DND-41 (cell line): ENCODE data around the gene IER3.
"Not testable (repeated sequence)": the region's sequence is repeated elsewhere in the genome, so short reads cannot be mapped to it uniquely, and the experiment has no call there.

Experiments used
- ATAC-seq: fragments of 200-7000 bp; cut with Tn5 transposase; 3 replicates; pipeline ENCODE4 v1.9.1; 2021; ENCODE audit warnings: low read depth; ENCODE audit not compliant: insufficient read depth
- DNase-seq: peaks from one replicate; pipeline ENCODE4 v3.0.0-alpha.2; 2020
- H2AFZ ChIP-seq: 2 replicates; pipeline ENCODE4 v1.6.0; 2012; ENCODE audit warnings: low read depth, low read length
- H3K27ac ChIP-seq: 2 replicates; pipeline ENCODE4 v1.5.1; 2012; ENCODE audit warnings: low read length, inconsistent platforms
- H3K27me3 ChIP-seq: fragments of 200-600 bp; sonication (generic); 2 replicates; pipeline ENCODE4 v1.6.0; 2012; ENCODE audit warnings: low read length, mild to moderate bottlenecking, inconsistent platforms; ENCODE audit not compliant: insufficient read depth, poor library complexity
- H3K36me3 ChIP-seq: 2 replicates; pipeline ENCODE4 v1.5.1; 2012; ENCODE audit warnings: low read length, inconsistent platforms; ENCODE audit not compliant: insufficient read depth
- H3K4me1 ChIP-seq: 2 replicates; pipeline ENCODE4 v1.5.1; 2012; ENCODE audit warnings: mild to moderate bottlenecking, low read length; ENCODE audit not compliant: insufficient read depth
- H3K4me2 ChIP-seq: 2 replicates; pipeline ENCODE4 v1.6.0; 2012; ENCODE audit warnings: mild to moderate bottlenecking, moderate library complexity, low read length, inconsistent platforms; ENCODE audit not compliant: insufficient read depth
- H3K4me3 ChIP-seq, 2 experiments: fragments of 200-600 bp in 1 of 2; shearing (Covaris generic) in 1 of 2; 2 replicates each; pipeline ENCODE4 v1.5.1; 2012 to 2016; ENCODE audit warnings: inconsistent platforms in 2 of 2, low read length in 2 of 2, mild to moderate bottlenecking in 2 of 2, low read depth in 1 of 2, moderate library complexity in 1 of 2
- H3K79me2 ChIP-seq: 2 replicates; pipeline ENCODE4 v1.6.0; 2012; ENCODE audit warnings: low read length, inconsistent platforms; ENCODE audit not compliant: insufficient read depth
- H3K9ac ChIP-seq: 2 replicates; pipeline ENCODE4 v1.6.0; 2012; ENCODE audit warnings: low read depth, mild to moderate bottlenecking, inconsistent platforms, low read length, moderate library complexity
- H3K9me3 ChIP-seq: 2 replicates; pipeline ENCODE4 v1.5.1; 2012; ENCODE audit warnings: low read length, moderate library complexity, mild to moderate bottlenecking, inconsistent platforms; ENCODE audit not compliant: insufficient read depth, severe bottlenecking
- H4K20me1 ChIP-seq: 2 replicates; pipeline ENCODE4 v1.6.0; 2012; ENCODE audit warnings: low read length; ENCODE audit not compliant: insufficient read depth
- EZH2 ChIP-seq: IDR thresholded peaks from 3 replicates; pipeline ENCODE4 v1.6.1; 2012; ENCODE audit warnings: borderline replicate concordance, low read depth, mild to moderate bottlenecking, moderate library complexity, low read length, inconsistent platforms; ENCODE audit not compliant: severe bottlenecking
- TF ChIP-seq, protein P1 (sequence below): IDR thresholded peaks from 2 replicates; pipeline ENCODE4 v1.5.1; 2012; ENCODE audit warnings: borderline replicate concordance, low read length, moderate library complexity, mild to moderate bottlenecking; ENCODE audit not compliant: poor library complexity, severe bottlenecking; ENCODE audit errors: extremely low read depth

The IER3 gene

GRCh38 chr6:30766461-30767157 is 22.3 kb upstream of the IER3 start:
- Histone ChIP-seq H2AFZ (no peak overlapping the region), H3K4me2 (no peak overlapping the region), H3K79me2 (no peaks in the 10 kb centered on the region), H4K20me1 (no peaks in the 10 kb centered on the region), H3K27me3 (no peaks in the 10 kb centered on the region), H3K36me3 (no peaks in the 10 kb centered on the region), H3K4me3 (no peak overlapping the region), H3K4me1 (peaks cover 39% of the 10 kb centered on the region), H3K9me3 (no peaks in the 10 kb centered on the region), H3K27ac (no peak overlapping the region), H3K9ac (no peak overlapping the region)
- ATAC-seq: no peak
- TF ChIP-seq, protein P1, sequence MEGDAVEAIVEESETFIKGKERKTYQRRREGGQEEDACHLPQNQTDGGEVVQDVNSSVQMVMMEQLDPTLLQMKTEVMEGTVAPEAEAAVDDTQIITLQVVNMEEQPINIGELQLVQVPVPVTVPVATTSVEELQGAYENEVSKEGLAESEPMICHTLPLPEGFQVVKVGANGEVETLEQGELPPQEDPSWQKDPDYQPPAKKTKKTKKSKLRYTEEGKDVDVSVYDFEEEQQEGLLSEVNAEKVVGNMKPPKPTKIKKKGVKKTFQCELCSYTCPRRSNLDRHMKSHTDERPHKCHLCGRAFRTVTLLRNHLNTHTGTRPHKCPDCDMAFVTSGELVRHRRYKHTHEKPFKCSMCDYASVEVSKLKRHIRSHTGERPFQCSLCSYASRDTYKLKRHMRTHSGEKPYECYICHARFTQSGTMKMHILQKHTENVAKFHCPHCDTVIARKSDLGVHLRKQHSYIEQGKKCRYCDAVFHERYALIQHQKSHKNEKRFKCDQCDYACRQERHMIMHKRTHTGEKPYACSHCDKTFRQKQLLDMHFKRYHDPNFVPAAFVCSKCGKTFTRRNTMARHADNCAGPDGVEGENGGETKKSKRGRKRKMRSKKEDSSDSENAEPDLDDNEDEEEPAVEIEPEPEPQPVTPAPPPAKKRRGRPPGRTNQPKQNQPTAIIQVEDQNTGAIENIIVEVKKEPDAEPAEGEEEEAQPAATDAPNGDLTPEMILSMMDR: no peak
- no peak for TF ChIP-seq EZH2
- DNase-seq: no peak

GRCh38 chr6:30765495-30765894 is 21.1 kb upstream of the IER3 start:
- H3K36me3 ChIP-seq, H3K9me3 ChIP-seq, H3K79me2 ChIP-seq, H3K4me2 ChIP-seq, H4K20me1 ChIP-seq, H3K27ac ChIP-seq, H3K4me3 ChIP-seq, H3K9ac ChIP-seq, H2AFZ ChIP-seq, ATAC-seq, DNase-seq, H3K27me3 ChIP-seq: not testable (repeated sequence)
- H3K4me1 ChIP-seq: peaks cover 39% of the 10 kb centered on the region

- not testable (repeated sequence) for H3K9ac ChIP-seq, DNase-seq, H3K4me3 ChIP-seq, H3K79me2 ChIP-seq, H2AFZ ChIP-seq, ATAC-seq, H4K20me1 ChIP-seq, H3K4me2 ChIP-seq, H3K27ac ChIP-seq, H3K36me3 ChIP-seq, H3K27me3 ChIP-seq, H3K9me3 ChIP-seq
- H3K4me1 ChIP-seq: peaks cover 31% of the 10 kb centered on the region
These were observed 20.2 kb upstream of the IER3 start for GRCh38 chr6:30764490-30765043.

GRCh38 chr6:30763618-30764489 is 19.5 kb upstream of the IER3 start:
- Histone ChIP-seq H3K27ac (no peak overlapping the region), H3K4me1 (peaks cover 24% of the 10 kb centered on the region), H2AFZ (0 out of 2 replicates have a peak overlapping the region, but pooled peaks have one; percentile 21), H3K9ac (no peak overlapping the region), H3K79me2 (no peaks in the 10 kb centered on the region), H3K4me2 (no peak overlapping the region), H3K36me3 (no peaks in the 10 kb centered on the region), H3K9me3 (no peaks in the 10 kb centered on the region), H3K27me3 (no peaks in the 10 kb centered on the region), H4K20me1 (no peaks in the 10 kb centered on the region), H3K4me3 (no peak overlapping the region)
- ATAC-seq (peak; percentile 68), DNase-seq (peak; percentile 29)
- TF ChIP-seq, protein P1: peak; percentile 24
- TF ChIP-seq EZH2: no peak
